Endothelial cell of umbilical vein (primary cell): ENCODE results near the gene PALM.

Experiments used
- EZH2 ChIP-seq: IDR thresholded peaks from 2 replicates; pipeline ENCODE4 v1.6.1; 2012; ENCODE audit warnings: borderline replicate concordance, low read depth, mild to moderate bottlenecking, moderate library complexity, low read length, inconsistent platforms; ENCODE audit not compliant: severe bottlenecking
- FOS ChIP-seq: IDR thresholded peaks from 2 replicates; pipeline ENCODE4 v1.6.1; 2011; ENCODE audit warnings: mild to moderate bottlenecking, low read length, moderate library complexity, borderline replicate concordance; ENCODE audit not compliant: insufficient read depth
- GATA2 ChIP-seq: IDR thresholded peaks from 2 replicates; pipeline ENCODE4 v1.7.0; 2011; ENCODE audit warnings: low read depth, mild to moderate bottlenecking, moderate library complexity, mixed read lengths, low read length; ENCODE audit not compliant: insufficient read length, insufficient read depth
- JUN ChIP-seq: IDR thresholded peaks from 2 replicates; pipeline ENCODE4 v1.6.1; 2011; ENCODE audit warnings: borderline replicate concordance, low read depth; ENCODE audit not compliant: insufficient read length, insufficient read depth
- MYC ChIP-seq: IDR thresholded peaks from one replicate; pipeline ENCODE4 v1.6.1; 2011; ENCODE audit warnings: mild to moderate bottlenecking, low read depth, low read length
- POLR2A ChIP-seq: IDR thresholded peaks from 2 replicates; pipeline ENCODE4 v1.6.1; 2012; ENCODE audit warnings: low read depth, mild to moderate bottlenecking, control low read depth, low read length
- POLR2AphosphoS5 ChIP-seq: IDR thresholded peaks from 2 replicates; pipeline ENCODE4 v1.6.1; 2012; ENCODE audit warnings: low read depth, mild to moderate bottlenecking, control low read depth, low read length, moderate library complexity; ENCODE audit not compliant: insufficient read depth
- TF ChIP-seq, protein P1 (sequence below), 2 donors: IDR thresholded peaks; 1 replicate in 1 of 2; 2 replicates in 1 of 2; pipeline ENCODE4 v1.5.1; 2011; ENCODE audit warnings: low read length in 2 of 2, mild to moderate bottlenecking in 2 of 2, moderate library complexity in 2 of 2, control low read depth in 1 of 2, inconsistent platforms in 1 of 2, low read depth in 1 of 2; ENCODE audit not compliant: insufficient read depth in 1 of 2; ENCODE audit errors: extremely low read depth in 1 of 2
- TF ChIP-seq, protein P2 (sequence below): IDR thresholded peaks from 2 replicates; pipeline ENCODE4 v1.6.1; 2011; ENCODE audit not compliant: insufficient read depth, insufficient read length

DNA sequence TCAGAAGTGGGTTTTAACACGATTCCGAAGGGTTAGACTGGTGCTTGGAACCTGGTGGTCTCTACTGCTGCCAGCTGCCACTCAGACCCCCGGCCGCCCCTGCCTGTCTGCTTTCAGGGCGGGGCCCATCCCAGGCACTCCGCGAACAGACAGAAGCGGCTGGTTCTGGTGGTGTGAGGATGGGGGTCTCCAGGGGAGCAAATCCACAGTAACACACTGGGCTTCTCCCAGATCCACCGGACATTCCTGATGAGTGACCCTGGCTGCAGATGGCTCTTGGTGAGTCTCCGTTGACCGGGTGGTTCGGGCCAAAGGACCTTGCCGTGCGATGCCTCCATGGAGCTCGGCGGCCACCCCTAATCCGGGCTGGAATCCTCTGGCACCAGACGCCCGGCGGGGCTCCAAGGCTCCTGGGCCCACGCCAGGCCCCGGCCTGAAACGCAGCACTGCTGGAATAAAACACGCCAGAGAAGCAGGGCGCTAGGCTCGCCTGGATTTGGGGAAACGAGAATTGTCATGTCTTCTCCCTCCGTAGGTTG is 86.4 kb downstream of the PALM start:
- TF ChIP-seq MYC (no peak), EZH2 (no peak), POLR2A (no peak), POLR2AphosphoS5 (no peak), FOS (no peak), JUN (no peak), GATA2 (no peak)
- TF ChIP-seq, protein P1, sequence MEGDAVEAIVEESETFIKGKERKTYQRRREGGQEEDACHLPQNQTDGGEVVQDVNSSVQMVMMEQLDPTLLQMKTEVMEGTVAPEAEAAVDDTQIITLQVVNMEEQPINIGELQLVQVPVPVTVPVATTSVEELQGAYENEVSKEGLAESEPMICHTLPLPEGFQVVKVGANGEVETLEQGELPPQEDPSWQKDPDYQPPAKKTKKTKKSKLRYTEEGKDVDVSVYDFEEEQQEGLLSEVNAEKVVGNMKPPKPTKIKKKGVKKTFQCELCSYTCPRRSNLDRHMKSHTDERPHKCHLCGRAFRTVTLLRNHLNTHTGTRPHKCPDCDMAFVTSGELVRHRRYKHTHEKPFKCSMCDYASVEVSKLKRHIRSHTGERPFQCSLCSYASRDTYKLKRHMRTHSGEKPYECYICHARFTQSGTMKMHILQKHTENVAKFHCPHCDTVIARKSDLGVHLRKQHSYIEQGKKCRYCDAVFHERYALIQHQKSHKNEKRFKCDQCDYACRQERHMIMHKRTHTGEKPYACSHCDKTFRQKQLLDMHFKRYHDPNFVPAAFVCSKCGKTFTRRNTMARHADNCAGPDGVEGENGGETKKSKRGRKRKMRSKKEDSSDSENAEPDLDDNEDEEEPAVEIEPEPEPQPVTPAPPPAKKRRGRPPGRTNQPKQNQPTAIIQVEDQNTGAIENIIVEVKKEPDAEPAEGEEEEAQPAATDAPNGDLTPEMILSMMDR (IDR thresholded peaks at IDR 0.05; ENCODE audit: extremely low read depth in 1 of 2, insufficient read depth in 1 of 2, low read depth in 1 of 2, low read length in 2 of 2): no peak
- TF ChIP-seq, protein P2, sequence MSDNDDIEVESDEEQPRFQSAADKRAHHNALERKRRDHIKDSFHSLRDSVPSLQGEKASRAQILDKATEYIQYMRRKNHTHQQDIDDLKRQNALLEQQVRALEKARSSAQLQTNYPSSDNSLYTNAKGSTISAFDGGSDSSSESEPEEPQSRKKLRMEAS: no peak
